GM12878 (cell line): ENCODE measurements around the gene TMEM186. TPM values are rescaled to one million over a fixed set of nuclear protein-coding genes. Genes with fewer than 3 reads are reported as not detected.

ENCODE experiments used
- ASH2L ChIP-seq: fragments of 300-600, 200-600 bp; sonication (generic); IDR thresholded peaks from 2 replicates; pipeline ENCODE4 v1.6.1; 2017; ENCODE audit warnings: low read depth, mild to moderate bottlenecking, borderline replicate concordance
- BCL11A ChIP-seq: IDR thresholded peaks from 2 replicates; pipeline ENCODE4 v1.6.1; 2011; ENCODE audit warnings: low read depth, low read length
- CHD2 ChIP-seq: IDR thresholded peaks from 2 replicates; pipeline ENCODE4 v1.6.1; 2011; ENCODE audit warnings: low read depth, low read length, improper control_type of control experiment, borderline replicate concordance
- DPF2 ChIP-seq: fragments of 450-650 bp; IDR thresholded peaks from 2 replicates; pipeline ENCODE4 v1.6.1; 2017; ENCODE audit warnings: mild to moderate bottlenecking
- HDAC6 ChIP-seq: fragments of 200-600 bp; sonication (generic); IDR thresholded peaks from one replicate; pipeline ENCODE4 v1.8.0; 2017; ENCODE audit warnings: antibody characterized with exemption; ENCODE audit not compliant: unreplicated experiment
- IRF3 ChIP-seq: fragments of 450-650 bp; IDR thresholded peaks from 2 replicates; pipeline ENCODE4 v1.6.1; 2014; ENCODE audit warnings: mild to moderate bottlenecking
- MEF2B ChIP-seq: fragments of 450-650 bp; IDR thresholded peaks from 2 replicates; pipeline ENCODE4 v1.6.1; 2018; ENCODE audit warnings: mild to moderate bottlenecking, moderate library complexity; ENCODE audit not compliant: partially characterized antibody, poor library complexity, severe bottlenecking
- MTA2 ChIP-seq: fragments of 450-650 bp; IDR thresholded peaks from 2 replicates; pipeline ENCODE4 v1.6.1; 2016; ENCODE audit warnings: low read depth, mild to moderate bottlenecking, moderate library complexity
- NR2C1 ChIP-seq: fragments of 450-650 bp; IDR thresholded peaks from 2 replicates; pipeline ENCODE4 v1.6.1; 2017; ENCODE audit warnings: antibody characterized with exemption, mild to moderate bottlenecking, moderate library complexity
- NR2C2 ChIP-seq: IDR thresholded peaks from 2 replicates; pipeline ENCODE4 v1.6.1; 2011; ENCODE audit warnings: borderline replicate concordance, low read depth; ENCODE audit not compliant: control insufficient read depth, insufficient read length
- POLR2AphosphoS5 ChIP-seq: IDR thresholded peaks from 2 replicates; pipeline ENCODE4 v1.6.1; 2011; ENCODE audit warnings: mild to moderate bottlenecking, low read length, inconsistent platforms
- RCOR1 ChIP-seq: conservative IDR thresholded peaks from 2 replicates; pipeline ENCODE4 v1.6.1; 2012; ENCODE audit warnings: low read depth, low read length, improper control_type of control experiment
- RUNX3 ChIP-seq: IDR thresholded peaks from 2 replicates; pipeline ENCODE4 v1.6.1; 2012; ENCODE audit warnings: low read length, inconsistent platforms
- SIN3A ChIP-seq: IDR thresholded peaks from 2 replicates; pipeline ENCODE4 v1.6.1; 2012; ENCODE audit warnings: low read depth, low read length, improper control_type of control experiment
- SMAD1 ChIP-seq: fragments of 450-650 bp; IDR thresholded peaks from 2 replicates; pipeline ENCODE4 v1.6.1; 2018; ENCODE audit warnings: mild to moderate bottlenecking, low read depth; ENCODE audit not compliant: partially characterized antibody
- SMARCA5 ChIP-seq: fragments of 450-650 bp; IDR thresholded peaks from 2 replicates; pipeline ENCODE4 v1.6.1; 2017; ENCODE audit warnings: mild to moderate bottlenecking
- SREBF2 ChIP-seq: IDR thresholded peaks from 2 replicates; pipeline ENCODE4 v1.6.1; 2012; ENCODE audit warnings: mild to moderate bottlenecking, low read length
- TBL1XR1 ChIP-seq: IDR thresholded peaks from 2 replicates; pipeline ENCODE4 v1.6.1; 2012; ENCODE audit warnings: low read depth, low read length, improper control_type of control experiment
- USF2 ChIP-seq: IDR thresholded peaks from 2 replicates; pipeline ENCODE4 v1.6.1; 2011; ENCODE audit warnings: low read depth, low read length, improper control_type of control experiment, borderline replicate concordance
- ZNF592 ChIP-seq: fragments of 450-650 bp; IDR thresholded peaks from 2 replicates; pipeline ENCODE4 v1.6.1; 2017; ENCODE audit warnings: mild to moderate bottlenecking, moderate library complexity
- polyA plus RNA-seq, 11 experiments: library from polyadenylated mRNA; depleted of rRNA in 4 of 11; unstranded in 6 of 11; stranded (reverse) in 5 of 11; fragments of >200 nt; fragmentation: Nextera tagmentation in 4 of 11; fragmentation: Illumina TruSeq in 1 of 11; extraction: Ambion mirVana in 4 of 11; extraction: Trizol in 1 of 11; gene quantifications; 1 replicate in 1 of 11; 2 replicates in 10 of 11; pipeline versions ENCODE4 v1.2.1 to v1.2.3, GENCODE V29; 2011 to 2016; ENCODE audit warnings: inconsistent platforms in 2 of 11, missing spikeins in 2 of 11, low read depth in 1 of 11
- total RNA-seq, 4 experiments: library from RNA; depleted of rRNA in 3 of 4; stranded (reverse); fragments of >200 nt in 3 of 4; fragmentation: Illumina TruSeq in 1 of 4; extraction: Trizol in 1 of 4; gene quantifications; 2 replicates each; pipeline versions ENCODE4 v1.2.1 to v1.2.3, GENCODE V29; 2013 to 2021
- TF ChIP-seq, protein P1 (sequence below): fragments of 150-350 bp; IDR thresholded peaks from 2 replicates; pipeline ENCODE4 v1.6.1; 2016; ENCODE audit warnings: low read depth, low read length

TMEM186 gene
- total and polyA plus RNA-seq, 10 of the 15 experiments (the other 5 are each of a cell fraction or from before 2014, with no cell fraction given) = 10.6 to 28.9 (median 17.0) TPM

DNA sequence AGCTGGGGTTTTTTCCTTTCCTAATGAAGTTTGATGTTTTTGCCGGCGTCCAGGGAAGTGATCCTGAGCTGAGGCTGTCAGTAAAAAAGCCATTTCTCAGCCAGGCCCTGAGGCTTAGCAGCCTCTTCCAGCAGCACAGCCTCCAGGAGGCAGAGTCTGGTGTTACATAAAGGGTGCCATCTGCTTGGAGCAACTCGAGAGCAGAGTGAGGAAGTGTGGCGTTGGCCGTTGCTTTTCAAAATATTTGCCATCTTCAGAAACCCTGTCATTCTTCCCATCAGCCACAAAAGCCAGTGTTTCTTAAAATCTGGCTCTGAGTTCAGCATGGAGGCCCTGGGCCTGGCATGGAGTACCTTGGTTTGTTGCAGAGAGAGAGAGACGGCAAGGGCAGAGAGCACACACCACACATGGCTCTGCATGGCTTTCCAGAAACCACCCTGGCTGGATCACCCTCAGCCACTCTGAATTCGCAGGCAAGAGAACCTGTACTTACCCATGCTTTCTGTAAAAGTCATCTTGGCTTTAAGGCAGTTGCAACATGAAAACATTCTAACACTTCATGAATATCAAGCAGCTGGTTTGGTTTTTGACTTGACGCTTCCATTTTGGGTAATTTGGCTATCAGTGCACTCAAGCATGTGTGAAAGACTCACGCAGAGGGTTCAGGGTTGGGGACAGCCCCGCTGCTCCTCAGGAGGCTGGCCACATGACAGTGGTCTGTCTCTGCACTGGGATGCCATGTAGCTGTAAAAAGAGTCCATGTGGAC is 21.2 kb upstream of the TMEM186 start (continued):
- TF ChIP-seq NR2C1 (no peak), SMAD1 (no peak), ZNF592 (0 out of 2 replicates have a peak, but pooled peaks have one; percentile 10), SMARCA5 (peak; percentile 71; the same call in 1 of the 2 replicates), CHD2 (0 out of 2 replicates have a peak, but pooled peaks have one; percentile 12), MTA2 (peak; percentile 60; the same call in 1 of the 2 replicates), RCOR1 (0 out of 2 replicates have a peak, but pooled peaks have one; percentile 53), TBL1XR1 (no peak), USF2 (peak; percentile 13; the same call in 1 of the 2 replicates), RUNX3 (peak; percentile 62), MEF2B (peak; percentile 74), ASH2L (no peak), NR2C2 (no peak), SIN3A (peak; percentile 48; the same call in 1 of the 2 replicates), DPF2 (peak; percentile 77; the same call in 1 of the 2 replicates), POLR2AphosphoS5 (peak; percentile 49; the same call in 1 of the 2 replicates), HDAC6 (no peak), SREBF2 (no peak), IRF3 (no peak), BCL11A (0 out of 2 replicates have a peak, but pooled peaks have one; percentile 15)
- TF ChIP-seq, protein P1, sequence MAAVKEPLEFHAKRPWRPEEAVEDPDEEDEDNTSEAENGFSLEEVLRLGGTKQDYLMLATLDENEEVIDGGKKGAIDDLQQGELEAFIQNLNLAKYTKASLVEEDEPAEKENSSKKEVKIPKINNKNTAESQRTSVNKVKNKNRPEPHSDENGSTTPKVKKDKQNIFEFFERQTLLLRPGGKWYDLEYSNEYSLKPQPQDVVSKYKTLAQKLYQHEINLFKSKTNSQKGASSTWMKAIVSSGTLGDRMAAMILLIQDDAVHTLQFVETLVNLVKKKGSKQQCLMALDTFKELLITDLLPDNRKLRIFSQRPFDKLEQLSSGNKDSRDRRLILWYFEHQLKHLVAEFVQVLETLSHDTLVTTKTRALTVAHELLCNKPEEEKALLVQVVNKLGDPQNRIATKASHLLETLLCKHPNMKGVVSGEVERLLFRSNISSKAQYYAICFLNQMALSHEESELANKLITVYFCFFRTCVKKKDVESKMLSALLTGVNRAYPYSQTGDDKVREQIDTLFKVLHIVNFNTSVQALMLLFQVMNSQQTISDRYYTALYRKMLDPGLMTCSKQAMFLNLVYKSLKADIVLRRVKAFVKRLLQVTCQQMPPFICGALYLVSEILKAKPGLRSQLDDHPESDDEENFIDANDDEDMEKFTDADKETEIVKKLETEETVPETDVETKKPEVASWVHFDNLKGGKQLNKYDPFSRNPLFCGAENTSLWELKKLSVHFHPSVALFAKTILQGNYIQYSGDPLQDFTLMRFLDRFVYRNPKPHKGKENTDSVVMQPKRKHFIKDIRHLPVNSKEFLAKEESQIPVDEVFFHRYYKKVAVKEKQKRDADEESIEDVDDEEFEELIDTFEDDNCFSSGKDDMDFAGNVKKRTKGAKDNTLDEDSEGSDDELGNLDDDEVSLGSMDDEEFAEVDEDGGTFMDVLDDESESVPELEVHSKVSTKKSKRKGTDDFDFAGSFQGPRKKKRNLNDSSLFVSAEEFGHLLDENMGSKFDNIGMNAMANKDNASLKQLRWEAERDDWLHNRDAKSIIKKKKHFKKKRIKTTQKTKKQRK = no peak
